Measurements from ENCODE around the gene UNKL.

UNKL gene

GRCh38 chr16:1349951-1350350 is 64.6 kb downstream of the UNKL start:
- no peak for DNase-seq

GRCh38 chr16:1349351-1349750 is 65.2 kb downstream of the UNKL start:
- DNase-seq: no peak

- DNase-seq: no peak
Observed at GRCh38 chr16:1348926-1349325, 65.6 kb downstream of the UNKL start.

- DNase-seq: no peak
Observed at GRCh38 chr16:1348441-1348840, 66.1 kb downstream of the UNKL start.

GRCh38 chr16:1347962-1348361 is 66.5 kb downstream of the UNKL start:
- DNase-seq: no peak

GRCh38 chr16:1347286-1347855 is 67.1 kb downstream of the UNKL start:
- no peak for DNase-seq

- no peak for DNase-seq
Observed at GRCh38 chr16:1346422-1347285, 67.8 kb downstream of the UNKL start.

- DNase-seq: no peak
Observed at GRCh38 chr16:1345651-1346421, 68.7 kb downstream of the UNKL start.

- no peak for DNase-seq
Observed at GRCh38 chr16:1345087-1345486, 69.4 kb downstream of the UNKL start.

GRCh38 chr16:1344499-1344898 is 70.0 kb downstream of the UNKL start:
- no peak for DNase-seq

- DNase-seq: no peak
Observed at GRCh38 chr16:1343428-1344242, 70.9 kb downstream of the UNKL start.

GRCh38 chr16:1342526-1343427 is 71.7 kb downstream of the UNKL start:
- DNase-seq: peak; percentile 88

GRCh38 chr16:1341495-1342420 is 72.7 kb downstream of the UNKL start:
- DNase-seq: no peak

- no peak for DNase-seq
Observed at GRCh38 chr16:1340730-1341494, 73.6 kb downstream of the UNKL start.

GRCh38 chr16:1338855-1339675 is 75.4 kb downstream of the UNKL start:
- DNase-seq: no peak

- no peak for DNase-seq
Observed at GRCh38 chr16:1338119-1338730, 76.3 kb downstream of the UNKL start.

GRCh38 chr16:1337486-1337885 is 77.0 kb downstream of the UNKL start:
- DNase-seq: no peak

- no peak for DNase-seq
Observed at GRCh38 chr16:1336619-1337018, 77.9 kb downstream of the UNKL start.

- no peak for DNase-seq
Observed at GRCh38 chr16:1335996-1336395, 78.5 kb downstream of the UNKL start.
